Stimulated activated CD4-positive, alpha-beta T cell treated with anti-CD3 and anti-CD28 coated beads, Interleukin-2, amount 100 ng/mL, for 24 hours (primary cell): ENCODE results near the gene SLC35E2B.
"Not testable (repeated sequence)": the region's sequence is repeated elsewhere in the genome, so short reads cannot be mapped to it uniquely, and the experiment has no call there.

Experiments
- DNase-seq, 2 donors: peaks; one replicate each; pipeline ENCODE4 v3.0.0-alpha.2; 2020

Gene SLC35E2B

DNA sequence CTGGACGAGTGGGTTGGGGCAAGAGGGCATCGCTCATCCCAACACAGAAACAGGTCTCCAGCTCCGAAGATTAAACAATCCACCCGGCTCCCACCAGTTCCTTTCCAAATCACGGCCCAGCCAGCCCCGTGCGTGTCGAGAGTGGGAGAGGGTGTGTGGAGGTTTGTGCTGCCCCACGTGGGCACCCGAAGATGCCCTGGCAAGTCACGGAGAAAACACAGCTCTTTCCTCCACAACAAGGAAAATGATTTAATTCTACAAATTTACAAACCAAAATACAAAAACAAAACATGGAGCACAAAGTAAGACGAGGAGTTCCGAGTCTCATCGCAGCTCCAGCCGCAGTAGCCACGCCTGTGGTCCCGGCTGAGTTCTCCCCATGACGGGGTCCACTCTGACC lies 9.9 kb upstream of the SLC35E2B start:
- peak in 1 of 2 donors; percentile 13 for DNase-seq

DNA sequence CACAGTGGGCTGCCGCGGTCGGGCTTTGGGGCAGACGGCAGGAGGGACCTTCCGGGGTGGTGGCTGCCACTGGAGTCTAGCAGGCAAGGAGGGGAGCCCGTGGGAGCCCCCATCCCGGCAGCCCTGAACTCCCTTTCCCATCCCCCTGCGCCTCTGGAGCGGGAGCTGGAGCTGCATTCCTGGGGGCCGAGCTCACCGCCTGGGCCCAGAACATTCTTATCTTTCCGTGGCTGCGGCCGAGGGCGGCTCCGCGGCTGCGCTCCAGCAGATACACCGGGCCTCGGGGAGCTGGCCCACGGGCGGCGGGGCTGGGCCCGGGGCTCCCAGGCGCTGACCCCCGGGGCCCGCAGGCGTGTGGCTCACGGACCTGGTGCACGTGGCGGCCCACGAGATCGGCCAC lies 8.0 kb upstream of the SLC35E2B start:
- DNase-seq: not testable (repeated sequence)

- not testable (repeated sequence) for DNase-seq
These were observed 7.5 kb upstream of the SLC35E2B start for GRCh38 chr1:1700067-1700466.

DNA sequence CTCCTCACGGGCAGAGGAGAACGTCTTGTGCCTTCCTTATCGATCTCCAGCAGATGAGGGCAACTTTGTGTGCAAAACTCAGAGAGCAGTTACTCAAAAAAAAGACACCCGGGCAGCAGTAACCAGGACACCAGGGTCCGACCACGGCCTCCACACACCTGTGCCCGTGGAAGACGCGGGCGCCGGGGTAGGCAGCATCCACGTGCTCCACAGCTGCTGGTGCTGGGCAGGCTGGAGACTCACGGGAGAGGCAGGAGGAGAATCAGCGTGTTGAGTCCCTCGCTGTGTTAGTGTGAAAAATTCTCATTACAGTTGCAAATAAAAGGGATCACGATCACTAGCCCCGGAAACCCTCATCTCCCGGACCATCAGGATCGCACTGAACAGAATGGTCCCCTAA lies 6.5 kb upstream of the SLC35E2B start:
- peak in 1 of 2 donors; percentile 13 for DNase-seq

- peak in 1 of 2 donors; percentile 13 for DNase-seq
These were observed 5.0 kb upstream of the SLC35E2B start for GRCh38 chr1:1697358-1698183.

GRCh38 chr1:1696431-1697357 lies 4.1 kb upstream of the SLC35E2B start:
- peak in 1 of 2 donors; percentile 14 for DNase-seq

DNA sequence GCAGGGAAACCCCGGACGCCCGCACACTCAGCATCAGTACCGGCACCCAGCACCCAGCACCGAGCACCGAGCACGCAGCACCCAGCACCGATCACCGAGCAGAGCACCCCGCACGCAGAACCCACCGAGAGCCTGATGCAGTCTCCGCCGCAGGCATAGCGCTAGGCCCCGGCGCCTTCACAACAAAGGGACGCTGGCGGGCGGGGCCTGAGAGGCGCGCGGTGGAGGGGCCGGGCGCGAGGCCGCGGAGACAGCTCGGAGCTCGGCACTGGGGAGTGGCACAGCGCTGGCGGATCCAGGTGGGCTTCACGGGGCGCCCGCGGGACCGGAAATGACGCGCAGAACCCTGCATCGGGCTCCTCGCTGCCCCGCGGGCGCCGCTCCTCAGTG lies 276 bp downstream of the SLC35E2B start:
- DNase-seq: peak; percentile 42 to 80

DNA sequence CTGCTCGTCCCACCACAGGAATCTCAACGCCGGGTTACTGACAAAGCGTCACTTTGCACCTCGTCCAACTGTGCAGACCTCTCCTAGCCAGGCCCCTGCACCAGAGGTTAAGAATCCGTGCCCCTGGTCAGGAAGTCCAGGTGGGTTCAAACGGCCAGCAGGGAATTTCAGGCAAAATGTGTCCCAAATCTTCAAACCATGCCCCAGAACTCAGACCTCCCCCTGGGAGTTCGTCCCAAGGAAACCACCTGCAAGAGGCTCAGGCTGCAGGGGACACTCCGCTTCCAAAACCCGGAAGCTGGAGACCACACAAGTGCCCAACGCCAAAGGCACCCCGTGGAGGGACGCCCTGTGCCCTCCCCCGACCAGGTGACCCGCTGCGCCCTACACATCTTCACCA lies 1.2 kb downstream of the SLC35E2B start:
- DNase-seq: not testable (repeated sequence)

- DNase-seq: peak in 1 of 2 donors; percentile 15
These were observed 3.1 kb downstream of the SLC35E2B start for GRCh38 chr1:1689526-1689925.

DNA sequence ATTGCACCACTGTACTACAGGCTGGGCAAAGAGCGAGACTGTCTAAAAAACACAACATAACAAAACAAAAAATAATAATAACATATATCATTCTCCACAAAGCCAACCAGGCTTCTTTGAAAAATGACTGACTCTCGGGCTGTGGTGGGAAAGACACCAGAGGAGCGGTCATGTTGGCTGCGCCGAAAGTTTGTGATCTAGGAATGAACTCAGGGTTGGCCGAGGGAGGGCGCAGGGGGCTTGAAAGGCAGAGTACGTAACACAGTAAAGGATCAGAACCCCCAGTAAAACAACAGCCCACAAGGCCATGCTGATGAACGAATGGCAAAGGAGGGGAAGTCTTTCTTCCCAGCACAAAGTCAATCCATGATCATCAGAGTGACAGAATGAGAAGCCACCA lies 4.7 kb downstream of the SLC35E2B start:
- no peak for DNase-seq

DNA sequence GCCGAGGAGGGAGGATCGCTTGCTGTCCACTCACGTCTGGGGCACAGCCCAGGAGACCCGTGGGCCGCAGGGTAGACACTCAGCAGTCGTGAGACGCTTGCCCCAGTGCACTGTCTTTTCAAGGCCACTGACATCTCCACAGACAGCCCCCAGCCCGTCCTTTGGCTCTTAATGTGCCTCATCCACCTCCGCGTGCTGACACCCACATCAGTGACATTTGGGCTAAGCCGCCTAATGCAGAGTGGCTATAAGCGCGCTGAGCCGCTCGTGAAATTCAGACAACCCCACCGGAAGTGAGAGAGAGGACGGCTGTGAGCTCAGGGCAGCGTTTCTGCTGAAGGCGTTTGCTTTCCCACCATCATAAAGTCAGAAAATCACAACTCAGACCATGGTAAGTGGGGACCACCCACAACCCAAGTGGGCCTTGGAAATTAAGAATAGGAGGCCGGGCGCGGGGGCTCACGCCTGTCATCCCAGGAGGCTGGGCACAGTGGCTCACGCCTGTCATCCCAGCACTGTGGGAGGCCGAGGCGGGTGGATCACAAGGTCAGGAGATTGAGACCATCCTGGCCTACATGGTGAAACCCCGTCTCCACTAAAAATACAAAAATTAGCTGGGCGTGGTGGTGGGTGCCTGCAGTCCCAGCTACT lies 8.4 kb downstream of the SLC35E2B start:
- DNase-seq: no peak

DNA sequence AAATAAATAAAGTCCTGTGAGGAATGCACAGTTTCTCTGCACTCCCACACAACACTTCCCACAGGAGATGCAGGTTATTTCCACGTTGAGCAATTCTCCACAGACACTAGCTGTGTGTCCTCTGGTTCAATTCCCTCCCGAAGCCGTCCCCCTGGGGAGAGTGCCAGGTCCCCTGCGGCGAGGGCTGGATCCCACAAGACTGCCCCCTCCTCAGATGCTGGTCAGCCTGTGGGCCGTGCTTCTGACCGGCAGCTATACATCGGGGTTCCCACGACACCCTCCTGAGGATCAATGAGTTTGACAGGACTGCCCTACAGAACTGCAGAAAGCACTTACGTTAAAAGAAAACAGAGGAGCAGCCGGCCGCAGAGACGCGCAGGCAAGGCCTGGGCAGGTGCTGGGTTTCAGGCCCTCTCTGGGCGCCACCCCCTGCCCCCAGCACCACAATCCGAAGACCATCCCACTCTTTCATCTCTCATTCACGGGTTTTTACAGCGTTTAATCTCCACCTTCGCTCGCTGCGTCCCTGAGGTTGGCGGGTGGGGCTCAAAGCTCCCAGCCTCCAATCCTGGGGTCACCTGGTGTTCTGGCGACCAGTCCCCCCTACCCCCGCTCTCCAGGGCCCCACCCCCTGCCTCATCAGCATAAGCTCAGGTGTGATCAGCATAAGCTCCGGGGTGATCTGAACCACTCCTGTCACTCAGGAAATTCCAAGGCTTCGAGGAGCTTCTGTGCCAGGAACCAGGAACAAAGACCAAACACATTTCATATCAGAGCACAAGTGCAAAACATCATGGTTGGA lies 9.3 kb downstream of the SLC35E2B start:
- DNase-seq: no peak

- DNase-seq: no peak
These were observed 11.7 kb downstream of the SLC35E2B start for GRCh38 chr1:1680912-1681273.

DNA sequence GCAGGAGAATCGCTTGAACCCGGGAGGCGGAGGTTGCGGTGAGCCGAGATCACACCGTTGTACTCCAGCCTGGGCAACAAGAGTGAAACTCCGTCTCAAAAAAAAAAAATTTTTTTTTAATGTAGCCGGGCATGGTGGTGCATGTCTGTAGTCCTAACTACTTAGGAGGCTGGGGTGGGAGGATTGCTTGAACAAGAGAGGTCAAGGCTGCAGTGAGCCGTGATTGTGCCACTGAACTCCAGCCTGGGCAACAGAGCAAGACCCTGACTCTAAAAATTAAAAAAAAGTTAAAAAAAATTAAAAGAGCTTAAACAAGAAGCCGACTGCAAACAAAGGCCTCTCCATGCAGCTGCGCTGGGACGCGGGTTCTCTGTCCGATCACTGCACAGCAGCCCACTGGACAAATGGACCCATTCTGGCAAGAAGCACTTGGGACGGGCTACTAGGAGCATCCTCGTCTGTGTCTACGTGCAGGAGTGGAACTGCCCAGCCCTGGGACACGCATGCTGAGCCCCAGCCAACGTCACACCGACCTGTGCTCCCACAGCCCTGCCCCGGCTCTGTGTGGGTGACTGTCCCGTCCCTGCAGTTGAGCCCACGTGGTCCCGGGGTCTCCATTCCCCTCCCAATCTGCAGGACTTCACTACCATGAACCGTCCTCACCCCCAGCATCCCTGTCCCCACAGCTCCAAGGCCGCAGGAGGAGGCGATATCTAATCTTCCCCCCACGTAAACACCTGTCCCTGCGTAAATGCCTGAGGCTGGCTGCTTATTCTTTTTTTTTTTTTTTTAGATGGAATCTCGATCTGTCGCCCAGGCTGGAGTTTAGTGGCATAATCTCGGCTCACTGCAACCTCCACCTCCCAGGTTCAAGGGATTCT lies 12.3 kb downstream of the SLC35E2B start:
- DNase-seq: no peak

- peak in 1 of 2 donors; percentile 71 for DNase-seq
These were observed 13.8 kb downstream of the SLC35E2B start for GRCh38 chr1:1678581-1679380.

- DNase-seq: peak; percentile 54 to 62
These were observed 14.6 kb downstream of the SLC35E2B start for GRCh38 chr1:1677718-1678580.

DNA sequence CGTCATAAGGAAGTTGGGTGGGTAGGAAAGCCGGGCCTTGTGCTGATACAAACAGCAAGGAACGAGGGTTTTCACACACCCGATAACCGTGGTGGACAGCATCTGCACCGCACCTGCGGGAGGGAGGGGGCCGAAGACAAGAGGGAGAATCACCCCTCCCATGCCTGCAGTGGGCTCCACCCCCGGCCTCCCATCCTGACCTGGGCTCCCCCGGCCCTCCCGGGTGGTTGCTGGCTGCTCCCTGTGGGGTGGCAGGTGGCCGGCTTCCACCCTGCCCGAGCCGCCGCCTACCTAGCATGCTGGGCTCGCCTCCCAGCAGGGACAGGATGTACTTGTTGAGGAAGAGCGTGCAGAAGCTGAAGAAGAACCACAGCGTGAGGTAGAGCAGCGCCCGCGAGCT lies 16.5 kb downstream of the SLC35E2B start:
- not testable (repeated sequence) for DNase-seq

DNA sequence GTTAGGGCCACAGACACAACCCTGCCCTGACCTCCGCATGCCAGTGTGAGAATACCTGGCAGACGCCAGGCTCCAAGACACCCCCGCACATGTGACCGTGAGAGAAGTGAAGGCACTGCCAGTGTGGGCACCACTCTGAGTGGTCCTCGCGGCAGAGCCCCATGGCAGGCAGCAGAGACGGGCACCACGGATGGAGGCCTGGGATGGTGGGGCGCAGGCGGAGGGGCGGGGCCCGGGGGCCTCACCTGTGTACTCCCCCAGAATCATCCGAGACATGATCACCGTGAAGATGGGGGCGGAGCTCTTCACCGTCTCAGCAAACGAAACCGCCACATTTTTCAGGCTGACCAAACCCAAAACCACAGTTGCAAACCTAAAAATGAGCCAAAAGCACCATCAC lies 17.4 kb downstream of the SLC35E2B start:
- not testable (repeated sequence) for DNase-seq

GRCh38 chr1:1674806-1675205 lies 17.8 kb downstream of the SLC35E2B start:
- not testable (repeated sequence) for DNase-seq
